Neural progenitor cell (in vitro differentiated cells): ENCODE measurements around the gene GABRB1. TPM values are rescaled to one million over a fixed set of nuclear protein-coding genes. Genes with fewer than 3 reads are reported as not detected.

Source experiments
- DNase-seq: peaks from one replicate; pipeline ENCODE4 v3.0.0-alpha.2; 2016; ENCODE audit warnings: low spot score
- H2AFZ ChIP-seq: fragments of 200-600 bp; sonication (generic); replicated peaks from 2 replicates; pipeline ENCODE4 v1.6.1; 2016; ENCODE audit warnings: antibody characterized with exemption
- H3F3A ChIP-seq: fragments of 200-600 bp; sonication (generic); 2 replicates; pipeline ENCODE4 v1.6.1; 2016; ENCODE audit warnings: antibody characterized with exemption, low read depth
- H3K27ac ChIP-seq: fragments of 200-600 bp; sonication (generic); 2 replicates; pipeline ENCODE4 v1.5.1; 2016; ENCODE audit warnings: mild to moderate bottlenecking
- H3K27me3 ChIP-seq: fragments of 200-600 bp; sonication (generic); 2 replicates; pipeline ENCODE4 v1.6.1; 2016; ENCODE audit warnings: mild to moderate bottlenecking, moderate library complexity
- H3K36me3 ChIP-seq: fragments of 200-600 bp; sonication (generic); 2 replicates; pipeline ENCODE4 v1.5.1; 2016
- H3K4me1 ChIP-seq: fragments of 200-600 bp; sonication (generic); 2 replicates; pipeline ENCODE4 v1.6.1; 2016; ENCODE audit warnings: mixed run types
- H3K4me2 ChIP-seq: fragments of 200-600 bp; sonication (generic); 2 replicates; pipeline ENCODE4 v1.6.1; 2016
- H3K4me3 ChIP-seq: fragments of 200-600 bp; sonication (generic); 2 replicates; pipeline ENCODE4 v1.5.1; 2016
- H3K79me2 ChIP-seq: fragments of 200-600 bp; sonication (generic); 2 replicates; pipeline ENCODE4 v1.6.1; 2016; ENCODE audit warnings: low read depth
- H3K9ac ChIP-seq: fragments of 200-600 bp; sonication (generic); 2 replicates; pipeline ENCODE4 v1.6.1; 2016
- H3K9me3 ChIP-seq: fragments of 200-600 bp; sonication (generic); 2 replicates; pipeline ENCODE4 v1.5.1; 2016; ENCODE audit warnings: low read depth
- H4K20me1 ChIP-seq: fragments of 200-600 bp; sonication (generic); 2 replicates; pipeline ENCODE4 v1.6.1; 2016; ENCODE audit warnings: low read depth
- H3K27ac Mint-ChIP-seq: 3 replicates; pipeline ENCODE4 v1.8.0; 2021; ENCODE audit warnings: mixed read lengths
- H3K27me3 Mint-ChIP-seq: 2 replicates; pipeline ENCODE4 v1.8.0; 2022; ENCODE audit warnings: low read depth, mild to moderate bottlenecking, inconsistent platforms, moderate library complexity, mixed read lengths; ENCODE audit not compliant: insufficient read depth
- H3K36me3 Mint-ChIP-seq: 3 replicates; pipeline ENCODE4 v1.8.0; 2021; ENCODE audit warnings: mixed read lengths
- H3K4me1 Mint-ChIP-seq: 3 replicates; pipeline ENCODE4 v1.8.0; 2021; ENCODE audit warnings: mixed read lengths
- H3K4me3 Mint-ChIP-seq: 3 replicates; pipeline ENCODE4 v1.8.0; 2021; ENCODE audit warnings: mild to moderate bottlenecking, moderate library complexity, mixed read lengths
- H3K9me3 Mint-ChIP-seq: 3 replicates; pipeline ENCODE4 v1.8.0; 2020; ENCODE audit warnings: mixed read lengths
- CTCF ChIP-seq: fragments of 200-600 bp; sonication (generic); IDR thresholded peaks from 2 replicates; pipeline ENCODE4 v1.5.1; 2017; ENCODE audit warnings: antibody characterized with exemption, mild to moderate bottlenecking
- EZH2 ChIP-seq: fragments of 200-600 bp; sonication (generic); IDR thresholded peaks from 2 replicates; pipeline ENCODE4 v1.6.1; 2017; ENCODE audit warnings: antibody characterized with exemption, mild to moderate bottlenecking, moderate library complexity
- EZH2phosphoT487 ChIP-seq: fragments of 200-600 bp; sonication (generic); IDR thresholded peaks from 2 replicates; pipeline ENCODE4 v1.6.1; 2017; ENCODE audit warnings: antibody characterized with exemption
- total RNA-seq: library from RNA; depleted of rRNA; stranded (reverse); fragments of >200 nt; gene quantifications from 2 replicates; pipeline ENCODE4 v1.2.3, GENCODE V29; 2015; ENCODE audit warnings: low replicate concordance

Gene GABRB1
- total RNA-seq, 1 donor from 2014 or later, result not detected

GRCh38 chr4:46999566-46999965 is 31.8 kb upstream of the GABRB1 start:
- Mint-ChIP-seq H3K4me3 (no peak overlapping the region), H3K36me3 (no peaks in the 10 kb centered on the region), H3K9me3 (no peaks in the 10 kb centered on the region), H3K4me1 (peaks cover under 1% of the 10 kb centered on the region), H3K27me3 (peaks cover 11% of the 10 kb centered on the region), H3K27ac (no peak overlapping the region)
- Histone ChIP-seq H3K27ac (no peak overlapping the region), H3K36me3 (no peaks in the 10 kb centered on the region), H3F3A (no peaks in the 10 kb centered on the region), H3K27me3 (peaks cover 48% of the 10 kb centered on the region), H3K4me2 (no peak overlapping the region), H2AFZ (no peak overlapping the region), H3K79me2 (no peaks in the 10 kb centered on the region), H3K9me3 (no peaks in the 10 kb centered on the region), H3K4me1 (no peaks in the 10 kb centered on the region), H3K9ac (no peak overlapping the region), H3K4me3 (no peak overlapping the region), H4K20me1 (no peaks in the 10 kb centered on the region)
- TF ChIP-seq EZH2 (no peak), CTCF (no peak), EZH2phosphoT487 (no peak)
- DNase-seq, result no peak

DNA sequence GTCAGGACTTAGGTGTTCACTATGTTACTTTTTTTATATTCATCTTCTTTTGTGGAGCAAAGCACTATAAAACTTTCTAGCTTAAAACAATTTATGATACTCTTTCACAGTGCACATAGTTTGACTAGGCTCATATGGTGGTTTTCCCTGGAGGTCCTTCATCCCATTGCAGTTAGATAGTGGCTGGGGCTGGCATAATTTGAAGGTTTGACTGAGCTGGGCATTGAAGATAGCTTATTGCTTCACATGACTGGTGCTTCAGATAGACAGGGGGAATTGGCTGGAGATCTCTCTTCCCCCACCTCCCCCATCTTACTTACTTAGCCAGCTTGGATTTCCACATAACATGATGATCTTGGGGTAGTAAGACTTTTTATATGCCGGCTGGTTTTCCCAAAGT is 31.0 kb upstream of the GABRB1 start:
- Histone ChIP-seq H3K27me3 (peaks cover 39% of the 10 kb centered on the region), H3K9me3 (no peaks in the 10 kb centered on the region), H2AFZ (no peak overlapping the region), H3K36me3 (no peaks in the 10 kb centered on the region), H3K4me1 (no peaks in the 10 kb centered on the region), H3K27ac (no peak overlapping the region), H3K4me3 (no peak overlapping the region), H3K9ac (no peak overlapping the region), H3F3A (no peaks in the 10 kb centered on the region), H3K4me2 (no peak overlapping the region), H3K79me2 (no peaks in the 10 kb centered on the region), H4K20me1 (no peaks in the 10 kb centered on the region)
- H3K4me1 Mint-ChIP-seq, result no peaks in the 10 kb centered on the region
- H3K27me3 Mint-ChIP-seq, result peaks cover 8% of the 10 kb centered on the region
- H3K4me3 Mint-ChIP-seq, result no peak overlapping the region
- H3K36me3 Mint-ChIP-seq, result no peaks in the 10 kb centered on the region
- no peak overlapping the region for H3K27ac Mint-ChIP-seq
- no peak for TF ChIP-seq EZH2phosphoT487
- no peak for TF ChIP-seq CTCF
- no peak for TF ChIP-seq EZH2
- DNase-seq, result no peak
- H3K9me3 Mint-ChIP-seq, result no peaks in the 10 kb centered on the region

- Histone ChIP-seq H3K4me3 (no peak overlapping the region), H4K20me1 (no peaks in the 10 kb centered on the region), H3K9me3 (no peaks in the 10 kb centered on the region), H3K4me1 (no peaks in the 10 kb centered on the region), H3F3A (no peaks in the 10 kb centered on the region), H3K27ac (no peak overlapping the region), H3K27me3 (peaks cover 18% of the 10 kb centered on the region), H3K36me3 (no peaks in the 10 kb centered on the region), H2AFZ (no peak overlapping the region), H3K4me2 (no peak overlapping the region), H3K9ac (no peak overlapping the region), H3K79me2 (no peaks in the 10 kb centered on the region)
- H3K36me3 Mint-ChIP-seq, result no peaks in the 10 kb centered on the region
- DNase-seq, result no peak
- TF ChIP-seq EZH2 (no peak), CTCF (peak; percentile 25)
- no peaks in the 10 kb centered on the region for H3K9me3 Mint-ChIP-seq
- peaks cover 5% of the 10 kb centered on the region for H3K27me3 Mint-ChIP-seq
- no peak overlapping the region for H3K4me3 Mint-ChIP-seq
- H3K27ac Mint-ChIP-seq, result no peak overlapping the region
- H3K4me1 Mint-ChIP-seq, result no peaks in the 10 kb centered on the region
Measured at GRCh38 chr4:47002580-47002979, 28.8 kb upstream of the GABRB1 start.
